A549 (cell line): ENCODE measurements around the gene CCL19. TPM values are rescaled to one million over a fixed set of nuclear protein-coding genes. Genes with fewer than 3 reads are reported as not detected.

Source experiments
- ATAC-seq, 2 experiments: fragments of 200-7000 bp in 1 of 2; fragments of >200 bp in 1 of 2; cut with Nextera tagmentation in 1 of 2; cut with Tn5 transposase in 1 of 2; 3 replicates each; pipeline versions ENCODE4 v1.8.0 to v1.9.1; 2018 to 2020; ENCODE audit warnings: mild to moderate bottlenecking in 1 of 2, moderate library complexity in 1 of 2
- CTCF ChIA-PET: fragments of 300-600 bp; sonication (Branson Sonifier 250); formaldehyde crosslinking; extraction: SDS; loops from one replicate; lab custom pipeline; 2021; ENCODE audit warnings: antibody characterized with exemption, inconsistent platforms; lab: Yijun Ruan, JAX
- POLR2A ChIA-PET: fragments of 350-600 bp; formaldehyde crosslinking; extraction: SDS; loops from one replicate; lab custom pipeline; 2021; ENCODE audit warnings: antibody characterized with exemption, inconsistent platforms; lab: Yijun Ruan, JAX
- DNase-seq, 2 experiments: peaks; one replicate each; pipeline versions ENCODE4 v3.0.0 to v3.0.0-alpha.2; 2011 to 2016; ENCODE audit warnings: low read depth in 1 of 2, low spot score in 1 of 2
- FAIRE-seq: peaks from 2 replicates; lab custom pipeline; 2011; peaks lifted over from hg19 to GRCh38; lab: Jason Lieb, UNC
- H3K27ac ChIP-seq, 2 experiments: fragments of >200 bp; sonication (Bioruptor Twin); formaldehyde crosslinking; 3 replicates each; pipeline ENCODE4 v1.5.1; 2016 to 2017
- H3K4me1 ChIP-seq: fragments of >200 bp; sonication (Bioruptor Twin); formaldehyde crosslinking; 3 replicates; pipeline ENCODE4 v1.6.1; 2016
- H3K4me2 ChIP-seq: fragments of >200 bp; sonication (Bioruptor Twin); formaldehyde crosslinking; 3 replicates; pipeline ENCODE4 v1.6.1; 2016
- H3K4me3 ChIP-seq: fragments of >200 bp; sonication (Bioruptor Twin); formaldehyde crosslinking; 3 replicates; pipeline ENCODE4 v1.5.1; 2016
- H3K9me3 ChIP-seq: fragments of >200 bp; sonication (Bioruptor Twin); formaldehyde crosslinking; 3 replicates; pipeline ENCODE4 v1.6.1; 2016
- BHLHE40 ChIP-seq: IDR thresholded peaks from 2 replicates; pipeline ENCODE4 v1.6.1; 2012; ENCODE audit warnings: low read depth, low read length, inconsistent platforms
- CBX2 ChIP-seq: fragments of 200-600 bp; sonication (generic); IDR thresholded peaks from 2 replicates; pipeline ENCODE4 v1.6.1; 2016; ENCODE audit warnings: low read depth, mild to moderate bottlenecking, borderline replicate concordance
- CBX8 ChIP-seq: fragments of 200-600 bp; sonication (generic); IDR thresholded peaks from 2 replicates; pipeline ENCODE4 v1.6.1; 2016
- CEBPB ChIP-seq, 2 experiments: fragments of >200 bp in 1 of 2; sonication (Bioruptor Twin) in 1 of 2; formaldehyde crosslinking in 1 of 2; IDR thresholded peaks; 2 replicates each; pipeline ENCODE4 v1.6.1; 2012 to 2016
- CHD4 ChIP-seq: fragments of 200-600 bp; sonication (generic); IDR thresholded peaks from 2 replicates; pipeline ENCODE4 v1.6.1; 2016; ENCODE audit warnings: antibody characterized with exemption, mild to moderate bottlenecking, borderline replicate concordance
- EHMT2 ChIP-seq: fragments of 200-600 bp; sonication (generic); IDR thresholded peaks from 2 replicates; pipeline ENCODE4 v1.6.1; 2016; ENCODE audit warnings: antibody characterized with exemption, low read depth, mild to moderate bottlenecking, moderate library complexity
- ESRRA ChIP-seq: fragments of 150-350 bp; IDR thresholded peaks from 2 replicates; pipeline ENCODE4 v1.6.1; 2014; ENCODE audit warnings: mild to moderate bottlenecking, low read length, borderline replicate concordance
- FOSL2 ChIP-seq, 2 experiments: fragments of 450-650 bp in 1 of 2; fragments of >200 bp in 1 of 2; sonication (Bioruptor Twin) in 1 of 2; formaldehyde crosslinking; IDR thresholded peaks; 2 replicates each; pipeline versions ENCODE4 v1.5.0 to v1.6.1; 2016 to 2020; ENCODE audit warnings: mild to moderate bottlenecking in 1 of 2, moderate library complexity in 1 of 2
- FOXS1 ChIP-seq: fragments of 250-450 bp; sonication (Bioruptor Pico); IDR thresholded peaks from 2 replicates; pipeline ENCODE4 v1.5.0; 2020; ENCODE audit warnings: mild to moderate bottlenecking, moderate library complexity
- GATA3 ChIP-seq: IDR thresholded peaks from 2 replicates; pipeline ENCODE4 v1.6.1; 2012; ENCODE audit warnings: borderline replicate concordance
- HEYL ChIP-seq: fragments of 250-450 bp; sonication (Bioruptor Pico); IDR thresholded peaks from 2 replicates; pipeline ENCODE4 v1.8.0; 2021; ENCODE audit warnings: mild to moderate bottlenecking, moderate library complexity
- HOXA7 ChIP-seq: fragments of 250-450 bp; sonication (Bioruptor Pico); IDR thresholded peaks from 2 replicates; pipeline ENCODE4 v1.5.0; 2020; ENCODE audit warnings: mild to moderate bottlenecking, moderate library complexity
- KDM1A ChIP-seq: fragments of 200-600 bp; sonication (generic); IDR thresholded peaks from 2 replicates; pipeline ENCODE4 v1.6.1; 2016; ENCODE audit warnings: low read depth, mild to moderate bottlenecking
- MAFK ChIP-seq: fragments of 450-650 bp; IDR thresholded peaks from 2 replicates; pipeline ENCODE4 v1.6.1; 2014; ENCODE audit not compliant: partially characterized antibody
- MAZ ChIP-seq: fragments of 150-350 bp; IDR thresholded peaks from 2 replicates; pipeline ENCODE4 v1.6.1; 2014; ENCODE audit warnings: antibody characterized with exemption, low read depth, low read length, borderline replicate concordance
- NPAS2 ChIP-seq: fragments of 250-450 bp; sonication (Bioruptor Pico); IDR thresholded peaks from 2 replicates; pipeline ENCODE4 v1.8.0; 2022; ENCODE audit warnings: mild to moderate bottlenecking, moderate library complexity, borderline replicate concordance
- NR3C1 ChIP-seq: fragments of >200 bp; sonication (Bioruptor Twin); formaldehyde crosslinking; IDR thresholded peaks from 3 replicates; pipeline ENCODE4 v1.6.1; 2017
- PHF8 ChIP-seq: fragments of 200-600 bp; sonication (generic); IDR thresholded peaks from 2 replicates; pipeline ENCODE4 v1.6.1; 2016; ENCODE audit warnings: low read depth, mild to moderate bottlenecking, antibody characterized with exemption, moderate library complexity, borderline replicate concordance
- POLR2A ChIP-seq: IDR thresholded peaks from 2 replicates; pipeline ENCODE4 v1.6.1; 2012; ENCODE audit warnings: mild to moderate bottlenecking, low read length
- RAD21 ChIP-seq, 2 experiments: fragments of >200 bp in 1 of 2; sonication (Bioruptor Twin) in 1 of 2; formaldehyde crosslinking in 1 of 2; IDR thresholded peaks in 1 of 2; conservative IDR thresholded peaks in 1 of 2; 2 replicates in 1 of 2; 3 replicates in 1 of 2; pipeline ENCODE4 v1.6.1; 2012 to 2018; ENCODE audit warnings: inconsistent platforms in 1 of 2
- RARB ChIP-seq: fragments of 250-450 bp; sonication (Bioruptor Pico); IDR thresholded peaks from 2 replicates; pipeline ENCODE4 v1.8.0; 2021; ENCODE audit warnings: mild to moderate bottlenecking, moderate library complexity
- RFX5 ChIP-seq: fragments of 450-650 bp; IDR thresholded peaks from 2 replicates; pipeline ENCODE4 v1.7.1; 2014; ENCODE audit warnings: antibody characterized with exemption, mild to moderate bottlenecking, moderate library complexity
- SREBF2 ChIP-seq: fragments of 450-650 bp; IDR thresholded peaks from 2 replicates; pipeline ENCODE4 v1.6.1; 2014; ENCODE audit warnings: mild to moderate bottlenecking, moderate library complexity
- TFCP2L1 ChIP-seq: fragments of 250-450 bp; sonication (Bioruptor Pico); IDR thresholded peaks from 2 replicates; pipeline ENCODE4 v1.5.0; 2021; ENCODE audit warnings: mild to moderate bottlenecking
- ZNF302 ChIP-seq: fragments of 250-450 bp; sonication (Bioruptor Pico); IDR thresholded peaks from 2 replicates; pipeline ENCODE4 v1.9.0; 2021; ENCODE audit warnings: inconsistent platforms, mild to moderate bottlenecking, moderate library complexity
- ZSCAN20 ChIP-seq: fragments of 250-450 bp; sonication (Bioruptor Pico); IDR thresholded peaks from 2 replicates; pipeline ENCODE4 v1.8.0; 2022; ENCODE audit warnings: mild to moderate bottlenecking, moderate library complexity
- WGBS: methylation state at CpG from one replicate; pipeline ENCODE4 v1.1.6; 2017; ENCODE audit errors: missing lambda C conversion rate; 5-methylcytosine and 5-hydroxymethylcytosine counted together
- polyA plus RNA-seq, 4 experiments: library from polyadenylated mRNA; depleted of rRNA in 3 of 4; stranded (reverse); fragments of >200 nt; fragmentation: RNase III in 1 of 4; extraction: RNeasy Plus Mini Kit Qiagen cat#74134 plus additional on column Dnase treatment in 1 of 4; gene quantifications; 2 replicates in 3 of 4; 3 replicates in 1 of 4; pipeline ENCODE4 v1.2.3, GENCODE V29; 2011 to 2017
- TF ChIP-seq, protein P1 (sequence below): fragments of 150-350 bp; IDR thresholded peaks from 2 replicates; pipeline ENCODE4 v1.6.1; 2014; ENCODE audit warnings: low read depth, mild to moderate bottlenecking, low read length
- TF ChIP-seq, protein P2 (sequence below): fragments of >200 bp; sonication (Bioruptor Twin); formaldehyde crosslinking; IDR thresholded peaks from 3 replicates; pipeline ENCODE4 v1.5.1; 2016
- TF ChIP-seq, protein P3 (sequence below): fragments of >200 bp; sonication (Bioruptor Twin); formaldehyde crosslinking; IDR thresholded peaks from 2 replicates; pipeline ENCODE4 v1.6.1; 2016
- TF ChIP-seq, protein P4 (sequence below): IDR thresholded peaks from 2 replicates; pipeline ENCODE4 v1.6.1; 2012; ENCODE audit warnings: low read depth, borderline replicate concordance
- TF ChIP-seq, protein P5 (sequence below): fragments of 450-650 bp; IDR thresholded peaks from 2 replicates; pipeline ENCODE4 v1.6.1; 2014; ENCODE audit warnings: antibody characterized with exemption
- TF ChIP-seq, protein P6 (sequence below): fragments of 200-600 bp; sonication (generic); IDR thresholded peaks from 2 replicates; pipeline ENCODE4 v1.6.1; 2016; ENCODE audit warnings: antibody characterized with exemption, mild to moderate bottlenecking, moderate library complexity

Gene CCL19
- polyA plus RNA-seq, 2 of the 4 experiments (the other 2 are of a cell fraction) = not detected

DNA sequence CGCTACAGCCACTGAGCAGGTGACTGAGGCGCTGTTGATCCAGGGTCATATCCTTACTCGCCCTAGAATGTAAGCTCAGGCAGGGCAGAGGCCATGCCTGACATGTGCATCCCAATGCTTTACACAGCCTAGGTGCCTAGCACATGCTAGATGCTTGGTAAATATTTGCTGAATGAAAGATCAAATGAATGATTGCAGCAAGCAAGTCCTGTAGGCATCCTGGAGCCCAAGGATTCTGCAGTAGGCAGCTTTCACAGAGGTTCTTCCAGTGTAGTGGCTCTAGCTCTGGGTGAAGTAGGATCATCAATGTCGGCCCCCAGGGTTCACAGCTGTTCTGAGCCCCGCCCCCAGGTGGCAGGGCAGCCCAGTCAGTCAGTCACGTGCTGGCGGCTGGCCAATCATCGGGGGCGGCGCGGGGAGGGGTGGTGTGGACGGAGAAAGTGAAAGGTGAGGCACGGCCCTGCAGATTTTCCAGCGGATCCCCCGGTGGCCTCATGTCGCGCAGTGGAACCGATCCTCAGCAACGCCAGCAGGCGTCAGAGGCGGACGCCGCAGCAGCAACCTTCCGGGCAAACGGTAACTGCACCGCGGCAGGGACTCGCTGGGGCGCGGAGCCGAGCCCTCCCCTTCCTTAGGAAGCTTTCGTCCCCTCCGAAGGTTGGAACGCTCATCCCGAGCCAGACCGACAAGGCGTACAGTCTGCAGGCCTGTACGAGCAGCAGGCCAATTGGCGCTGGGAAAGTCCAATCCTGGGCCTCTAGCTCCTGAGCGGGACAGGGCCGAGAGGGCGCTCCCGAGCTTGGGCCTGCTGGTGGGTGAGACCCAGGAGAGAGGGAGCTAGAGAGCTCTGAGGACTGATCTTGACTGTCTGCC lies 44.6 kb downstream of the CCL19 start, which contains the start of gene GALT:
Gene GALT, plus strand, starts transcription at position 465 of the 873 bp plus-strand sequence. Its CDS starts 30 bp downstream, at position 495.
- FAIRE-seq (no peak), DNase-seq (peak; percentile 84 to 97), ATAC-seq (peak; percentile 86 to 91)
- peak within 1 kb of the TSS; percentile 80 to 94 for H3K27ac ChIP-seq
- peak within 1 kb of the TSS; percentile 94 for H3K4me2 ChIP-seq
- H3K4me3 ChIP-seq = peak within 1 kb of the TSS; percentile 60
- CTCF ChIA-PET = interaction anchor here (0.7 to 22.6 kb wide), 20 partner anchors 9 to 113 kb away, joined by 3 to 288 read pairs (median 4); partner anchors contain the start of genes CCL27, DCTN3, RPP25L and SIGMAR1
- POLR2A ChIA-PET = interaction anchor here (0.6 to 2.0 kb wide), 5 partner anchors 9 to 974 kb away, joined by 3 to 17 read pairs (median 4); partner anchors contain the start of genes DCTN3 and SIGMAR1
- H3K4me1 ChIP-seq = peaks cover 32% of the 10 kb centered on the region
- 11% methylated on average over 21 of the region's 43 CpGs for WGBS
- no peaks in the 10 kb centered on the region for H3K9me3 ChIP-seq
- TF ChIP-seq, protein P1, sequence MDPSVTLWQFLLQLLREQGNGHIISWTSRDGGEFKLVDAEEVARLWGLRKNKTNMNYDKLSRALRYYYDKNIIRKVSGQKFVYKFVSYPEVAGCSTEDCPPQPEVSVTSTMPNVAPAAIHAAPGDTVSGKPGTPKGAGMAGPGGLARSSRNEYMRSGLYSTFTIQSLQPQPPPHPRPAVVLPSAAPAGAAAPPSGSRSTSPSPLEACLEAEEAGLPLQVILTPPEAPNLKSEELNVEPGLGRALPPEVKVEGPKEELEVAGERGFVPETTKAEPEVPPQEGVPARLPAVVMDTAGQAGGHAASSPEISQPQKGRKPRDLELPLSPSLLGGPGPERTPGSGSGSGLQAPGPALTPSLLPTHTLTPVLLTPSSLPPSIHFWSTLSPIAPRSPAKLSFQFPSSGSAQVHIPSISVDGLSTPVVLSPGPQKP = no peak
- no peak for TF ChIP-seq CEBPB (IDR thresholded peaks at IDR 0.05)
- TF ChIP-seq FOXS1 (CRISPR knock-in tag) = no peak
- no peak for TF ChIP-seq CBX2
- TF ChIP-seq MAZ = no peak
- TF ChIP-seq, protein P2, sequence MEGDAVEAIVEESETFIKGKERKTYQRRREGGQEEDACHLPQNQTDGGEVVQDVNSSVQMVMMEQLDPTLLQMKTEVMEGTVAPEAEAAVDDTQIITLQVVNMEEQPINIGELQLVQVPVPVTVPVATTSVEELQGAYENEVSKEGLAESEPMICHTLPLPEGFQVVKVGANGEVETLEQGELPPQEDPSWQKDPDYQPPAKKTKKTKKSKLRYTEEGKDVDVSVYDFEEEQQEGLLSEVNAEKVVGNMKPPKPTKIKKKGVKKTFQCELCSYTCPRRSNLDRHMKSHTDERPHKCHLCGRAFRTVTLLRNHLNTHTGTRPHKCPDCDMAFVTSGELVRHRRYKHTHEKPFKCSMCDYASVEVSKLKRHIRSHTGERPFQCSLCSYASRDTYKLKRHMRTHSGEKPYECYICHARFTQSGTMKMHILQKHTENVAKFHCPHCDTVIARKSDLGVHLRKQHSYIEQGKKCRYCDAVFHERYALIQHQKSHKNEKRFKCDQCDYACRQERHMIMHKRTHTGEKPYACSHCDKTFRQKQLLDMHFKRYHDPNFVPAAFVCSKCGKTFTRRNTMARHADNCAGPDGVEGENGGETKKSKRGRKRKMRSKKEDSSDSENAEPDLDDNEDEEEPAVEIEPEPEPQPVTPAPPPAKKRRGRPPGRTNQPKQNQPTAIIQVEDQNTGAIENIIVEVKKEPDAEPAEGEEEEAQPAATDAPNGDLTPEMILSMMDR = peak; percentile 58
- no peak for TF ChIP-seq EHMT2
- no peak for TF ChIP-seq GATA3
- 0 out of 2 replicates have a peak, but pooled peaks have one; percentile 27 for TF ChIP-seq RFX5
- no peak for TF ChIP-seq RARB (CRISPR knock-in tag)
- TF ChIP-seq, protein P3, sequence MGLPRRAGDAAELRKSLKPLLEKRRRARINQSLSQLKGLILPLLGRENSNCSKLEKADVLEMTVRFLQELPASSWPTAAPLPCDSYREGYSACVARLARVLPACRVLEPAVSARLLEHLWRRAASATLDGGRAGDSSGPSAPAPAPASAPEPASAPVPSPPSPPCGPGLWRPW = no peak
- TF ChIP-seq HOXA7 (CRISPR knock-in tag) = no peak
- TF ChIP-seq NPAS2 (CRISPR knock-in tag) = no peak
- TF ChIP-seq MAFK = no peak
- TF ChIP-seq ESRRA = no peak
- peak; percentile 55; the same call in 1 of the 2 replicates for TF ChIP-seq PHF8
- no peak for TF ChIP-seq HEYL
- no peak for TF ChIP-seq ZSCAN20 (CRISPR knock-in tag)
- TF ChIP-seq SREBF2 = no peak
- TF ChIP-seq KDM1A = no peak
- no peak for TF ChIP-seq CHD4
- no peak for TF ChIP-seq ZNF302 (CRISPR knock-in tag)
- TF ChIP-seq, protein P4, sequence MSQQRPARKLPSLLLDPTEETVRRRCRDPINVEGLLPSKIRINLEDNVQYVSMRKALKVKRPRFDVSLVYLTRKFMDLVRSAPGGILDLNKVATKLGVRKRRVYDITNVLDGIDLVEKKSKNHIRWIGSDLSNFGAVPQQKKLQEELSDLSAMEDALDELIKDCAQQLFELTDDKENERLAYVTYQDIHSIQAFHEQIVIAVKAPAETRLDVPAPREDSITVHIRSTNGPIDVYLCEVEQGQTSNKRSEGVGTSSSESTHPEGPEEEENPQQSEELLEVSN = no peak; the same call in 1 of the 2 replicates
- TF ChIP-seq, protein P5, sequence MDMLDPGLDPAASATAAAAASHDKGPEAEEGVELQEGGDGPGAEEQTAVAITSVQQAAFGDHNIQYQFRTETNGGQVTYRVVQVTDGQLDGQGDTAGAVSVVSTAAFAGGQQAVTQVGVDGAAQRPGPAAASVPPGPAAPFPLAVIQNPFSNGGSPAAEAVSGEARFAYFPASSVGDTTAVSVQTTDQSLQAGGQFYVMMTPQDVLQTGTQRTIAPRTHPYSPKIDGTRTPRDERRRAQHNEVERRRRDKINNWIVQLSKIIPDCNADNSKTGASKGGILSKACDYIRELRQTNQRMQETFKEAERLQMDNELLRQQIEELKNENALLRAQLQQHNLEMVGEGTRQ = peak; percentile 97
- no peak for TF ChIP-seq TFCP2L1 (CRISPR knock-in tag)
- TF ChIP-seq, protein P6, sequence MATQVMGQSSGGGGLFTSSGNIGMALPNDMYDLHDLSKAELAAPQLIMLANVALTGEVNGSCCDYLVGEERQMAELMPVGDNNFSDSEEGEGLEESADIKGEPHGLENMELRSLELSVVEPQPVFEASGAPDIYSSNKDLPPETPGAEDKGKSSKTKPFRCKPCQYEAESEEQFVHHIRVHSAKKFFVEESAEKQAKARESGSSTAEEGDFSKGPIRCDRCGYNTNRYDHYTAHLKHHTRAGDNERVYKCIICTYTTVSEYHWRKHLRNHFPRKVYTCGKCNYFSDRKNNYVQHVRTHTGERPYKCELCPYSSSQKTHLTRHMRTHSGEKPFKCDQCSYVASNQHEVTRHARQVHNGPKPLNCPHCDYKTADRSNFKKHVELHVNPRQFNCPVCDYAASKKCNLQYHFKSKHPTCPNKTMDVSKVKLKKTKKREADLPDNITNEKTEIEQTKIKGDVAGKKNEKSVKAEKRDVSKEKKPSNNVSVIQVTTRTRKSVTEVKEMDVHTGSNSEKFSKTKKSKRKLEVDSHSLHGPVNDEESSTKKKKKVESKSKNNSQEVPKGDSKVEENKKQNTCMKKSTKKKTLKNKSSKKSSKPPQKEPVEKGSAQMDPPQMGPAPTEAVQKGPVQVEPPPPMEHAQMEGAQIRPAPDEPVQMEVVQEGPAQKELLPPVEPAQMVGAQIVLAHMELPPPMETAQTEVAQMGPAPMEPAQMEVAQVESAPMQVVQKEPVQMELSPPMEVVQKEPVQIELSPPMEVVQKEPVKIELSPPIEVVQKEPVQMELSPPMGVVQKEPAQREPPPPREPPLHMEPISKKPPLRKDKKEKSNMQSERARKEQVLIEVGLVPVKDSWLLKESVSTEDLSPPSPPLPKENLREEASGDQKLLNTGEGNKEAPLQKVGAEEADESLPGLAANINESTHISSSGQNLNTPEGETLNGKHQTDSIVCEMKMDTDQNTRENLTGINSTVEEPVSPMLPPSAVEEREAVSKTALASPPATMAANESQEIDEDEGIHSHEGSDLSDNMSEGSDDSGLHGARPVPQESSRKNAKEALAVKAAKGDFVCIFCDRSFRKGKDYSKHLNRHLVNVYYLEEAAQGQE = no peak
- TF ChIP-seq RAD21 (conservative IDR thresholded peaks at IDR 0.05 in 1 of 2, IDR thresholded peaks at IDR 0.05 in 1 of 2) = no peak
- peak; percentile 18; the same call in 1 of the 2 replicates for TF ChIP-seq BHLHE40
- no peak for TF ChIP-seq CBX8
- TF ChIP-seq NR3C1 = no peak
- peak; percentile 61 for TF ChIP-seq POLR2A
- TF ChIP-seq FOSL2 (IDR thresholded peaks at IDR 0.05) = no peak
- no peak for TF ChIP-seq FOSL2 (CRISPR knock-in tag; IDR thresholded peaks at IDR 0.05)
